Measurements from ENCODE around the gene COL26A1. TPM values are rescaled to one million over a fixed set of nuclear protein-coding genes. Genes with fewer than 3 reads are reported as not detected.

Gene COL26A1
- total RNA-seq, 3 donors from 2014 or later (not counting 1 experiment from before 2014, with no cell fraction given): 0.16 TPM; not detected in 2

GRCh38 chr7:101575168-101575567 is 212.5 kb downstream of the COL26A1 start:
- intact Hi-C loops (cut with micrococcal nuclease): no loop called here
- Mint-ChIP-seq H3K9me3 (no peaks in the 10 kb centered on the region), H3K36me3 (no peaks in the 10 kb centered on the region), H3K4me3 (no peak overlapping the region), H3K27ac (no peak overlapping the region), H3K27me3 (ENCODE audit: low read depth in 2 of 2) (peaks cover 15 to 30% of the 10 kb centered on the region in 2 donors), H3K4me1 (no peaks in the 10 kb centered on the region)
- DNase-seq (no peak), ATAC-seq (no peak)
- 52% methylated on average over 2 of the region's 2 CpGs for WGBS (ENCODE audit: insufficient coverage)
- Histone ChIP-seq H3K4me3 (ENCODE audit: low read length) (no peak overlapping the region), H3K4me1 (ENCODE audit: control insufficient read depth, insufficient read depth, low read length) (no peaks in the 10 kb centered on the region), H3K27ac (ENCODE audit: low read length) (no peak overlapping the region), H3K9me3 (ENCODE audit: control insufficient read depth, insufficient read depth, low read length) (no peaks in the 10 kb centered on the region), H3K36me3 (ENCODE audit: control insufficient read depth, insufficient read depth, low read length) (no peaks in the 10 kb centered on the region), H3K27me3 (ENCODE audit: control insufficient read depth, insufficient read depth, low read length) (peaks cover 1% of the 10 kb centered on the region)
- TF ChIP-seq CTCF (IDR thresholded peaks at IDR 0.05): no peak

GRCh38 chr7:101575721-101576120 is 213.0 kb downstream of the COL26A1 start:
- no peaks in the 10 kb centered on the region for H3K4me1 Mint-ChIP-seq
- no peaks in the 10 kb centered on the region for H3K9me3 ChIP-seq (ENCODE audit: control insufficient read depth, insufficient read depth, low read length)
- no peak overlapping the region for H3K4me3 Mint-ChIP-seq
- no peak for TF ChIP-seq CTCF (IDR thresholded peaks at IDR 0.05)
- ATAC-seq: no peak
- H3K36me3 ChIP-seq (ENCODE audit: control insufficient read depth, insufficient read depth, low read length): no peaks in the 10 kb centered on the region
- H3K9me3 Mint-ChIP-seq: no peaks in the 10 kb centered on the region
- no peak overlapping the region for H3K27ac Mint-ChIP-seq
- intact Hi-C loops (cut with micrococcal nuclease): no loop called here
- H3K27ac ChIP-seq (ENCODE audit: low read length): no peak overlapping the region
- no peak overlapping the region for H3K4me3 ChIP-seq (ENCODE audit: low read length)
- H3K27me3 ChIP-seq (ENCODE audit: control insufficient read depth, insufficient read depth, low read length): peaks cover 2% of the 10 kb centered on the region
- H3K36me3 Mint-ChIP-seq: no peaks in the 10 kb centered on the region
- peaks cover 15 to 30% of the 10 kb centered on the region in 2 donors for H3K27me3 Mint-ChIP-seq (ENCODE audit: low read depth in 2 of 2)
- no peaks in the 10 kb centered on the region for H3K4me1 ChIP-seq (ENCODE audit: control insufficient read depth, insufficient read depth, low read length)
- no peak for DNase-seq

GRCh38 chr7:101576998-101577397 is 214.3 kb downstream of the COL26A1 start:
- Histone ChIP-seq H3K36me3 (ENCODE audit: control insufficient read depth, insufficient read depth, low read length) (no peaks in the 10 kb centered on the region), H3K4me1 (ENCODE audit: control insufficient read depth, insufficient read depth, low read length) (no peaks in the 10 kb centered on the region), H3K27ac (ENCODE audit: low read length) (no peak overlapping the region), H3K27me3 (ENCODE audit: control insufficient read depth, insufficient read depth, low read length) (peaks cover 2% of the 10 kb centered on the region), H3K9me3 (ENCODE audit: control insufficient read depth, insufficient read depth, low read length) (no peaks in the 10 kb centered on the region), H3K4me3 (ENCODE audit: low read length) (no peak overlapping the region)
- Mint-ChIP-seq H3K4me3 (no peak overlapping the region), H3K9me3 (no peaks in the 10 kb centered on the region), H3K27me3 (ENCODE audit: low read depth in 2 of 2) (peaks cover 15 to 23% of the 10 kb centered on the region in 2 donors), H3K27ac (no peak overlapping the region), H3K36me3 (no peaks in the 10 kb centered on the region), H3K4me1 (no peaks in the 10 kb centered on the region)
- no peak for TF ChIP-seq CTCF (IDR thresholded peaks at IDR 0.05)
- ATAC-seq: no peak
- intact Hi-C loops (cut with micrococcal nuclease): no loop called here
- no peak for DNase-seq
- 88% methylated on average over 3 of the region's 3 CpGs for WGBS (ENCODE audit: insufficient coverage)

GRCh38 chr7:101578552-101578951 is 215.9 kb downstream of the COL26A1 start:
- WGBS (ENCODE audit: insufficient coverage): 11% methylated on average over 1 of the region's 1 CpG
- no peak overlapping the region for H3K27ac Mint-ChIP-seq
- Histone ChIP-seq H3K4me1 (ENCODE audit: control insufficient read depth, insufficient read depth, low read length) (no peaks in the 10 kb centered on the region), H3K36me3 (ENCODE audit: control insufficient read depth, insufficient read depth, low read length) (no peaks in the 10 kb centered on the region), H3K27me3 (ENCODE audit: control insufficient read depth, insufficient read depth, low read length) (peaks cover 2% of the 10 kb centered on the region), H3K4me3 (ENCODE audit: low read length) (no peak overlapping the region), H3K9me3 (ENCODE audit: control insufficient read depth, insufficient read depth, low read length) (no peaks in the 10 kb centered on the region), H3K27ac (ENCODE audit: low read length) (no peak overlapping the region)
- intact Hi-C loops (cut with micrococcal nuclease): no loop called here
- ATAC-seq (no peak), DNase-seq (no peak)
- peaks cover 14 to 18% of the 10 kb centered on the region in 2 donors for H3K27me3 Mint-ChIP-seq (ENCODE audit: low read depth in 2 of 2)
- H3K9me3 Mint-ChIP-seq: no peaks in the 10 kb centered on the region
- no peaks in the 10 kb centered on the region for H3K4me1 Mint-ChIP-seq
- no peaks in the 10 kb centered on the region for H3K36me3 Mint-ChIP-seq
- TF ChIP-seq CTCF (IDR thresholded peaks at IDR 0.05): no peak
- no peak overlapping the region for H3K4me3 Mint-ChIP-seq
